RPMI7951 (cell line): ENCODE results near the gene BTBD9. TPM values are rescaled to one million over a fixed set of nuclear protein-coding genes. Genes with fewer than 3 reads are reported as not detected.

ENCODE experiments used
- DNase-seq: peaks from one replicate; pipeline ENCODE4 v3.0.0-alpha.2; 2012; ENCODE audit warnings: low read depth
- total RNA-seq: library from RNA; depleted of rRNA; stranded (reverse); fragments of >200 nt; shearing (Covaris generic); gene quantifications from 2 replicates; pipeline ENCODE4 v1.2.3, GENCODE V29; 2014

The BTBD9 gene
- total RNA-seq, 1 experiment from 2014 or later, result 2.8 TPM

DNA sequence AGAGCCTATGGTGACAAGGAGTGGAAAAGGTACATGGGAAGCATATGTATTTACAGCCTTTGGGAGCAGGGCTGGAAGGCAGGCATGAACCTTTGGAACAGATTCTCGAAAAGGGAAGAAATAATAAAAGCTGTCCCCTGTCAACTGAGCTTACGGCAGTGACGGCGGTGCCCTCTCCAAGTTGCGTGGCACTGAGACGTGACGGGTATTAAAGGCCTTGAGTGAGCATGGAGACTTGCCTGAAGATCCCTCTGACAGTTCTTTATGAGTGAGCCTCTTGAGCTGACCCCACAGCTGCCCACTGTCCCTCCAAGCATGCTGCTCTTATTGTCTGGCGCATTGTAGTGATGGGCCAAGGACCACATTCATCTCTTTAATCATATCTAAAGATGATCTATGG, 431.7 kb downstream of the BTBD9 start:
- DNase-seq, result no peak

DNA sequence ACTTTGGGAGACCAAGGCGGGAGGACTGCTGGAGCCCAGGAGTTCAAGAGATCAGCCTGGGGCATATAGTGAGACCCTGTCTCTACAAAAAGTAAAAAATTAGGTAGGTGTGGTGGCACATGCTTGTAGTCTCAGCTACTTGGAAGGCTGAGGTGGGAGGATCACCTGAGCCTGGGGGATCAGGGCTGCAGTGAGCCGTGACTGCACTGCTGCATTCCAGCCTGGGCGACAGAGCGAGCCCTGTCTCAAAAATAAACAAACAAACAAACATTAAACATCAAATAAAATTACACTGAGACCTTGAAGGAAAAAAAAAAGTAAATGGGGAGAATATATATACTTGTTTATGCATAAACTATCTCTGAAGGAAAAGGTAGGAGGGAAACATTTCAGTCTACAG, 432.4 kb downstream of the BTBD9 start:
- no peak for DNase-seq

DNA sequence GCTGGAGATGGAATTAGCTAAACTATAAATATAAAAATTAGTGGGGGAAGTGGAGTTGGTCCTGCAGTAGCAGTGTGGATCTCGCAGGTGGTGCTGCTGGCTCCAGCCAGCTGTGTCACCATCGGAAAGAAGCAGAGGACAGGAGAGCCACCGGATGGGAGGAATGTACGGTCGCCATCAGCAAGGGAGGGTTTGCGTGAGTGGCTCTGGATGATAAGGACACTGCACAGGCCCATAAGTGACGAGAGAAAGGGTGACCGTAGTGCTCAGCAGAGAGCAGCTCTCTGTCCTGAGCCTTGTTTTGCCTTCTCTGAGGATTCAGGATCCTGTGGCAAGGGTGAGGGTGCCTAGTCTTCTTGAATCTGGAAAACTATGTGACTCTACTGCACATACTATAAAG, 441.5 kb downstream of the BTBD9 start:
- no peak for DNase-seq

DNA sequence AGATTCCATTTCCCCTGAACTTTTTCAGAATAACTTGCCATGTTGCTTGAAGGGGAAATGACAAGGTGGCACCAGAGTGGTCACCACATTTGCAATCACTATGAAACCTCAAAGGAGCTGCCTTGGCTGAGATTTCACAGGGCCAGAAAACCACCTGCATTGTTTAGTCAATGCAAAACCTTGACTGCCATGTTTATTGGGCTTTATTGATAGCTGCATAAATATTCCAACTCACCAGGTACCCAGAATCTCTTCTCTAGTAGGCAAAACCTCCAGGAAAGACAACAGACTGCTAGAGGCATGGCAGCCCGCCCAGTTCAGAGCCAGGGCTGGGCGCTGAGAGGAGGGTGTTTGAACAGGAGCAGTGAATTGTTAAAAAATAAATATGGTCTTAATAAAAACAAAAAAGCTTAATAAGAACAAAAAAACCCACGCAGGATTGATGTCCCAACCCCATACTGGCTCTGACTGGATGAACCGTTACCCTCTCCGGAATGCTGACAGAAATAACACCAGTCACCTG, 444.6 kb downstream of the BTBD9 start:
- no peak for DNase-seq

DNA sequence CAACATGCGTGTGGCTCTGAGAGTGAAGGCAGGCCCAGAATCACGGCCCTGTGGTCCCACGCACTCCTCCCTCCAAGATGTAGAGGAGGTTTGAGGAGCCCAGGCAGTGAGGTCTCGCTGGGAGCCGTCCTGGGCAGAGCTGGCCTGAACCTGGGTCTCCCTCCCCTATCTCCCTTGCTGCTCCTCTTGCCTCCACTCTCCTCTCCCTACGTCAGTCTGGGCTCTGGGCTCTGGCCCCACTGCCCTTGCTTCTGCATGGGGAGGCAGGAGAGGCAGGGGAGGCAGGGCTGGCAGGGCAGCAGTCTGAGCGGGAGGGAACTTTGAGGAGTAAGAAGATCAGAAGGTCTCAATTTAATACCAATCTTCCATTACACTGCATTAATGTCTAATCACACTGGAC, 445.1 kb downstream of the BTBD9 start:
- no peak for DNase-seq

DNA sequence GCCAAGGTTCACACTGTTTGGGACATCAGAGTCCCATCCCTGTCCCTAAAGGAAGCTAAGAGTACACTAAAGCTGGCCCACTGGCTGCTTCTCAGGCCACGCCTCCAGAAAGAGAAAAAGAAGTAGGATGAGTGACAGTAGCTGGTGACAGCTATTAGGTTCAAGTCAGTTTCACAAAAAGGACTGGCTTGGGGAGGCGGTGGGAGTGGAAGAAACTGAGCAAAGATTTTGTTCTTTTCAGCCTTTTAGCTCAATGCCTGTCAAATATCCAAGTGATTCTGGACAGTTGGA, 445.5 kb downstream of the BTBD9 start:
- no peak for DNase-seq

DNA sequence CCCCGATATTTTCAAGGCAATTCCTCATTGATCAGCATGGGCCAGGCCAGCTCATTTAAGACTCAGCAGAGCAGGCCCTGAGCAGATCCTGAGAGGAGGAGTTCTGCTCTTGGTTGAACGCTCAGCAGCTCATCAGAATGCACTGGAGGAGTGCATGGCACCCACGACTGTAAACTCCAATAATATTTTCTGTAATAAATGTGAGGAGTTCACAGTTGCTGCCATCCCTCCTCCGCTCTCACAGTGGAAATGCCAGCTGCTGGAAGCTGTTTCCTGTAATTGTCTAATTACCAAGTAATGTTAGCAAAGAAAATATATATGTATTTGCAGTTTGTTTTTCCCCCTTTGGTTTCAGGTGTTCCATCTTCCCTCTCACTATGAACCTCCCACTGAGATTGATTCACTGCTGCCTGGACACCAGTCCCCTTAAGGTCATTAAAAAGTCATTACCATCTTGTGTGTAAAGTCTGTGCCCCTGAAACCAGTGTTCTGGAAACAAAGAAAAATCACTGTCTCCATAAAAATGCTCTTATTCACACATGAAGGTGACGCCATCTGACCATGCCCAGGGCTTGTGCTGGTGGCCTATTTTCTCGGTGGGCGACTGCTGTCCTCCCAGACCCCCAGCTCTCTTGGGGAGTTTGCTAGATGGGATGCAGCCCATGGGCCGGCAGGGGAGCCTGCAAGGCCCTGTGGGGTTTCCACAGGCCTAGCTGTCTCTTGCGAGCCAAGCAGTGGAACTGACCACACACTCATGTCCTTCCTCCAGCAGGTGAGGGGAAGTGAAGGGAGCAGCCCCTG, 446.0 kb downstream of the BTBD9 start:
- DNase-seq, result no peak

DNA sequence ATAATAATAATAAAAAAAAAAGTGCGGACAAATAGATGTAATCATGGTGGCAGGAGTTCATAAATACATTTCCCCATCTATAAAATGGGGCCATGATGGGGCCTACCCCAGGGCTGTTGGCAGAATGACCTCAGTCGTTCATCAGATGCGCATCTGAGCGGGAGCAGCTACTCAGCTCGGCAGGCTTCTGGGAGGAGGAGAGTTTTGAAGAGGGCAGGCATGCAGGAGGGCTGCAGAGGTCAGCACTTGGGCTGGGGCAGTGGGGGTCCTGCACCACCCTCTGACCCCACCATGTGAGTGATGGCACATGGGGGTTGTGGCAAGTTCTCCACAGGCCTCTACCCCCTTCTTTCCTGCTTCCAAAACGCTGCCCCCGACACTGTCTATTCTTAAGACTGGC, 446.7 kb downstream of the BTBD9 start:
- no peak for DNase-seq

DNA sequence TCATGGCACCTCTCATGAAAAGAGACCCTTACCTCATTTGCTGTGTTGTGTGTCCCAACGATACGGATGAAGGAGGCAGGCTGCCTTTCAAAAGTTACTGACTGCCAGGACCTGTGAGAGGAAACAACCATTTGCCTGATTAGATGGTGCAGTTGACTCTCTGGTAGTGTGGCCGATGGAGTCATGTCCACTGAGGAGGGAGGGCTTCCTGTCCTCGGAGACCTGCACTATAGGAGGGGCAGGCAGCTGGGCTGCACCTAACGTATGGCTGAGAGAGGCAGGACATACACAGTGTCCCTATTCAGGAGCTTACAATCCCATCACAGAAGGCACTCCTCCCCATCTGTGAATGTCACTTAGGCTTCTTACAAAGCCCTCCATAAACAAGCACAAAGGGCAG, 447.2 kb downstream of the BTBD9 start:
- DNase-seq, result no peak

DNA sequence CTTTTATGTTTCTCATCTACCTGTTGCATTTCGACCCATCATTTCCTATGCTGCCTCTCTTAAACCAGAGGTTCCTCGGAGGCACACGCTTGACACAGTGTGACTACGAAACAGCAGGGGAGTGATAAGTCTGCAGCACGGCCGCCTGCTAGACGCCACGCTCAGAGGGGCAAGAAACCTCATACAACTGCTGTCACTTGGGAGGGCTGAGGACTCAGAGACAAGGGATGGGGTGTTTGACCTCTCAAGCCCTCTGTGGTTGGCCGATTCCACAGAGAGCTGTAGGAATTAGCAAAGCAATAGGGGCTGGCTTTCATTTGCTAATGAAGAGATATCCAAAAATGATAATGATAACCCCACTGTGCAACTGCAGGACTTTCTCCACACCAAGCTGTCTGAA, 447.7 kb downstream of the BTBD9 start:
- DNase-seq, result no peak

DNA sequence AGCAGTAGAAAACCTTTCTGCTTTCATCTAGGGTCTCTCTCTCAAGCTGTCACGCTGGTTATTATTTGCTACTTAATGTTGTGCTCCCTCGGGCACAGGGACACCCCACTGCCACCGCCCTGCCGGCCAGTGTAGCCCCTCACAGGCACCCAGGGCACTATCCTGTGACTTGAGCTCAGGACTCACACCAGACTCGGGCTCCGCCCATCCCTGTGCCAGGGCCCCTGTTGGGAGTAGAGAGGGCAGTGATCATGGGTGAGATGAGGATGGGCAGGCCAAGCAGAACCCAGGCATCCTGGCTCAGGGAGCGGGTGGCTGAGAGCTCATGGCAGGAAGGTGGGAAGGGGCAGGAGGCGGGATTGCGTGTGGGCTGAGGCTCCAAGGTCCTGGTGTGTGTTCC, 448.3 kb downstream of the BTBD9 start:
- DNase-seq, result no peak

DNA sequence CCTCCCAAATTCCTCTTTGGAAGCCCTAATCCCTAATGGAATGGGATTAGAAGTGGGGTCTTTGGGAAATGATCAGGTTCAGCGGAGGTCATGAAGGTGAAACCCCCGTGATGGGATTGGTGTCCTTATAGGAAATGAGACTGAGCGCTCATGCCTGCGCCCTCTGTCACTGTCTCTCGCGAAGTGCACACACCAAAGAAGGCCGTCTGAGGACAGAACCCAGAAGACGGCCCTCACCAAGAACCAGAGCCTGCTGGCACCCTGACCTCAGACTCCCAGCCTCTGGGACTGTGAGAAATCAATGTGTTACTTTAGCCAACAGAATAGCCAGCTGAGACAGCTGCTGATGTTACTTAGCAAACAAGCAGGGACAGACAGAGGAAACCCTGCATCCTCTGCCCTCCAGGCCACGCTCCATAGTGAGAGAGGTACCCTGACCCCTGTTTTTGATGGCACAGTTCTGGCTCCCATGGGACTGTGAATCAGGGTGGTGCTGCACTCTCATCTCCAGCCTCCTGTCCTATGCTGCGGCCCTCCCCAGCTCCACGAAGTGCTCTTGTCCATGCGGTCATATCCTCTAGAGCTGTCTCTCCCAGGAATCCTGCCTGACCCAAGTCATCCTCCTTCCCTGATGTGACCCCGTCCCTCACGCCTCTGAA, 450.9 kb downstream of the BTBD9 start:
- DNase-seq, result no peak

DNA sequence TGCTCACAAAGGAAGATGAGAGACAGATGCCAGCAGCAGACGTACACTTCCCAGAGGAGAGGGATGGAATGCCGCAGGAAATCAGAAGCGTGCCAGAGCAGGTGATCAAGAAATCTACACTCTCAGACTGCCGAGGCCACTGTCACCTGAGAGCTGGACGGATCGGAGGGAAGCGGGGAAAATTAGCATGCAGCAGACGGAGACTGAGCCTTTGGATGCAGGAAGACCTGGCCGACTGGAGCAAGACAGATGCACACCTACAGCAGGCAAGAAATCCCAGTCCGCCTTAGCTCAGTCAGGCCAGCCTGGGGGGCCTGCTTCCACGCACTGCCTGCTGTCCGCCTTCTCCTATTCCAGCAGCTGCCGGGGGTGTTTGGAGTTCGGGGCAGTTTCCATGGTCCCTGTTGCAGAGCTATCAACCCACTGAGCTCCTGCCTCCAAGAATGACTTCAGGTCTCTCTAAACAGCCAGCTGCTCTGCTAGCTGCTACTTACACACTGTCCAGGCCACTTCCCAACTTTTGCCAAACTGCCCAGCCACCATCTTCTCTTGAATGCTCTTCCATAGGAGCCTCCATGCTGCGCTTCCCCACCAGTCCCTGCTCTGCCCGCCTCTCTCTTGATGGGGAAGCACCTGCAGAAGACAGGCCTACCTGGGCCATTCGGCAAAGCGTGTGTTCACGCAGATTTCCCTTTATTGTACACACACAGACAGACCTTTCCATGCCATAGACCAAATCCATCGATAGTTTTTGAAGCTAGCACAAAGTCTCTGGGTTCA, 451.7 kb downstream of the BTBD9 start:
- no peak for DNase-seq

DNA sequence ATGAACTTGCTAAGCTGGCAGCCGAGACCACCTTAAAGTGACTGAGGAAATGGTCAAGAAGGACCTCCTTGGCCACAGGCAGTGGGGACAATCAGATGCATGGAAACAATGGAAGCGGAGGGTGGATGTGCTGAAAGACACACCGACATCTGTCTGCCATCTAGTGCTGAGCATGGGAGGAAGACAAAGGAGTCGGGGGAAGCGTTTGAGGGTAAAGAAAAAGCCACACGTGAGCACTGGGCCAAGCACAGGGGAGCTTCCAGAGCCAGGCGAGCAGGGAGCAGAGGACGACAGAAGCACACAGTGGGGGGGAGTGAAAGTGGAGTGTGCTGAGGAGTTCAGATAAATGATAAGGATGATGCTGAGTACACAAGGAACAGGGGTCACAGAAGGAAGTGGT, 452.4 kb downstream of the BTBD9 start:
- DNase-seq, result no peak

DNA sequence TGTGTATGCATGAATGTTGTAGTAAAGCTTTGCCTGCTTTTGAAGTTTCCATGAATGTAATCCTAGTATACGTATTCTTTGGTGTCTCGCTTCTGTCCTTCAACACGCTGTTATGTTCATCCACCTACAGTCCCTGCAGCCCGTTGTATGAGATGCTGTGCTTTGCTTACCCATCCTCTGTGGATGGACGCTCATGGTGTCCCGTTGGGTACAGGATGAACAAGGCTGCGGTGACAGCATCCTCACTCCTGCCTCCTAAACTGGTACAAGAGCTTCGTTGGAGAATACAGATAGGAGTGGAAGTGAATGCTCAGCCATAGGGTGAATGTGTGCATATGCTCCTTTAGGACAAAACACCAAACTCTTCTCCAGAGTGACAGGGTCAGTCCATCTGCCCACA, 454.0 kb downstream of the BTBD9 start:
- no peak for DNase-seq

DNA sequence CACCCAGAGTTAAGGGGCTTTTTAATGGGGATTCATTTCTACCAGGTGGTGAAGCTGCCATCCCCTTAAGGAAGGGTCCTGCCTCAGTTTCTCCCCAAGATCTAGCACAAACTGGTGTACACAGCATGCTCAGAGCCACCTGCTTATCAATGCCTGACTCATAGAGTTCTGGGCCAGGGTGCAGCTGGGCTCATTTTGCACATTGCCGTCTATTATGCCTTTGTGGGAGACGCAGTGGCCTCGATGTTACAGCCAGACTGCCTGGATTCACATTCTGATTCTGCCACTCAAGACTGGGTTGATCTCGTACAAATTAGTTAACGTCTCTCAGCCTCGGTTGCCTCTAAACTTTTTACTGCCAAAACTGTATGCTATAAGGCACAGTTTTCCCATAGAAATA, 454.5 kb downstream of the BTBD9 start:
- no peak for DNase-seq

DNA sequence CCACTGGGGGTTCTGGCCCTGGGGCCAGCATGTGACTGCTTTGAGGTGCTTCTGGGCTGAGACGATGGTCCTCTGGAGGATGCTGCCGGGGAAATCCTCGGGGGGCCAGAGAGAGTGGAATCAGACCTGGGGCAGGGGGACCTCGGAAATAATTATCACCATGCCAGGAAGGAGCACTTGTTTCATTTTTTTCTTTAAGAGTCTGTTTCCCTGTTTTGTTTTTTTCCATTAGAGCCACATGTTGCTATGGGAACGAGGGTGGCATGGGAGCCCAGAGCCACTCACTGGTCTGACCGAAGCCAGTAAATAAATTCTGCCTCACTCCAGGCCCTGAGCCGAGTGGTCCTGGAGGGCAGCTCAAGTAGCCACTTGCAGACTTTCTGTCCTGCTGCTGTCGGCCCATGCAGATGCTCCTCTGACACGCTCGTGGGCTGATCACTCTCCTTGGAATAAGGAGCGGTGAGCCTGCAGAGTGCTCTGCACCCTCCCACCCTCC, 455.1 kb downstream of the BTBD9 start:
- no peak for DNase-seq

DNA sequence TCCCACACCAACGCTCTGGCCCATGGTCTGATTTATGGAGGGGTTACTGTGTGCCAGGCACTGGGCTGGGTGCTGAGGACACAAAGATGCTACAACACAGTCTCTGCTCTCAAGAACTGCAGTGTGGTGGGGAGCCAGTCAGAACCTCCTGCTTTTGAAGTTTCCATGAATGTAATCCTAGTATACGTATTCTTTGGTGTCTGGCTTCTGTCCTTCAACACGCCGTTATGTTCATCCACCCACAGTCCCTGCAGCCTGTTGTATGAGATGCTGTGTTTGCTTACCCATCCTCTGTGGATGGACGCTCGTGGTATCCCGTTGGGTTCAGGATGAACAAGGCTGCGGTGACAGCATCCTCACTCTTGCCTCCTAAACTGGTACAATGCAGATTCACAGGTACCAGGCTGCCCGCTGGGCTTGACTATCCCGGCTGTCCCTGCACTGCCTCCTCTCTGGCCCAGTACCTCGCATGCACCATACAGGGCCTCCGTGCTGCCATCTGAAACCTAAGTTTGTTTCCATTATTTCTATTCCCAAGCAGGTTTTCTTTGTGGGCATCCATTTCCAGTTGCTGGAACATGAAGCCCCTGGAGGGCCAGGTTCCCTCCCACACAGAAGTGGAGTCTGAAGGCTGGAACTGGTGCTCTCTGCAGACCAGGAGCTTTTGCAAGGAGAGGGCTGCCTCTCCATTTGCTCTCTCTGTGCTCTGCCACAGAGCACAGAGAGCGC, 455.7 kb downstream of the BTBD9 start:
- DNase-seq, result no peak

DNA sequence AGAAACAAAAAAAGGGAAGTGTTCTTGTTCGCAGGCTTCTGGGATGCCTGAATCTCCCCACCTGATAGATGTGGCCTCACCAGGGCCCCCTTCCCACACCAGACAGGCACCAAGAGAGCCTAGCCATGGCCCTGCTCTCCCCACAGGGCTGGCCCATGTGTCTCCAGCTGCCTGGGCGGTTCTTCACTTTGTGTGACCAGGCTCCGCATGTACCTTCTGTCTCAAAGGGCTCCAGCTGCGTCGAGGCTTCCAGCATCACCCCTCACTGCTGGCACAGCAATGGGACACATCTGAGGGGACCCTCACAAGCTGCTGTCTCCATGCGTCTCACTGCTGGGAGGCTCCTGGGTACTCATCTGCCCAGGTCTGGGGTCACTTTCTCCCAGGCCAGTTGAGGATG, 457.3 kb downstream of the BTBD9 start:
- DNase-seq, result no peak

DNA sequence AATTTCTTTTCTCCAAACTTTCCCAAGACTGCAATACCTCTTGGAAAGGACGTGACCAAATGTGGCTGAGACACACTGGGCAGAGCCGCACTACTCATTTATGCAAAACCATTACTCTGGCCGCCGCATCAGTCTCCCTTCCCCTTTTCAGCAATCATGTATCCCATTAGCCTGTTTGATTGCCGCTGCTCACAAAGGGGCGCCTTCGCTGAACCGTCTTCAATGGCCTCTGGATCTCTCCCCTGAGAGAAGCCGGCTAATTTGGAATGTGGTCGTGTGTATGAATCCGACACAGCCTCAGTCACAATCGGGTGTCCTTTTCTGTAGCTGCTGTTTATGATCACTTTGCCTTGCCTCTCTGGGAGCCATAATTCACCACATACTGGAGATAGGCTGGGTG, 459.1 kb downstream of the BTBD9 start:
- DNase-seq, result no peak

DNA sequence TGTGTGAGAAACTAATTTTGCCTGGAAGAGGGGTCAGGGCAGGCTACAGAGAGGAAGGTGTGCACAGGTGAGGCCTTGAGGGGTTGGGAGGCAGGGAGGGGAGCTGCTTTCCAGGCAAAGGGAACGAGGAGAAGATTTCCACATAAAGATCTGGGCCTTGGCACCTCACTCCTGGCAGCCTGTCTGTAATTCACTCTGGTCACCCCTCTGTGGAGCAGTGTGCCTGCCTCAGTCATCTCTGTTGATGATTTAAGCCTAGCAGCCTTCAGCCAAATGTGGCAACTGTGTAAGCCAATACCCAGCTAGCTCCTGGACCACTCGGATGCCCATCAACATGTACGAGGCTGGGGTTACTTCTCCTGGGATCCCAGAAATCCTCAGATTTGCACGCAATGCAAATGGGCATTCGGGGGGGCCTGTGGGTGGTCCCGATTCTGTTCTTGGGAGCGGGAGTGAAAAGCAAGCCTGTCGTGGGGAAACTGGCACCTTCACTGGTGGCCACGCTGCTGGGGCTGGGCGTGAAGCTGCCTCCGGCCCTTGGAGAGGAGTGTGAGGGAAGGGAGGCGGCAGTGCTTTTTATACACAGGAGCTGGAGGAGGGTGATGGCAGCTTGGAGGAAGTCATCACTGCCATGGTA, 459.8 kb downstream of the BTBD9 start:
- no peak for DNase-seq

DNA sequence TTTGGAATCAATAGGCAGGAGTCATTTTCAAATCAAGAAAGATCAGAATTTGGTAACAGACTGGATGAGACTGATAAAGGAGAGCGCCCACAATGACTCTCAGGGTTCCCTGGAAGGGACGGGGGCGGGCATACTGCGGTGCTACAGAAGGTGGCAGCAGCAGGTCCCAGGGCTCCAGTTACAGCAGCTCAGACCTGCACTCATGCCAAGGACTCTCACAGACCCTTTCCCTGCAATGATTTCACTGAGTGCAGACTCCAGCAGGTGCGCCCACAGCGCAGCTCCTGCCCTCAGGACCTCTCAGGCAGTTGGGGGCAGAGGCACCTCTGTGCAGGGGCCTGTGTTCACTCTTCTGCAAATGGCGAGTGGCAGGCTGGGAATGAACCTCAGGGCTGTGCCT, 460.4 kb downstream of the BTBD9 start:
- no peak for DNase-seq
